ENCODE measurements around the gene CAMSAP1.

The CAMSAP1 gene

DNA sequence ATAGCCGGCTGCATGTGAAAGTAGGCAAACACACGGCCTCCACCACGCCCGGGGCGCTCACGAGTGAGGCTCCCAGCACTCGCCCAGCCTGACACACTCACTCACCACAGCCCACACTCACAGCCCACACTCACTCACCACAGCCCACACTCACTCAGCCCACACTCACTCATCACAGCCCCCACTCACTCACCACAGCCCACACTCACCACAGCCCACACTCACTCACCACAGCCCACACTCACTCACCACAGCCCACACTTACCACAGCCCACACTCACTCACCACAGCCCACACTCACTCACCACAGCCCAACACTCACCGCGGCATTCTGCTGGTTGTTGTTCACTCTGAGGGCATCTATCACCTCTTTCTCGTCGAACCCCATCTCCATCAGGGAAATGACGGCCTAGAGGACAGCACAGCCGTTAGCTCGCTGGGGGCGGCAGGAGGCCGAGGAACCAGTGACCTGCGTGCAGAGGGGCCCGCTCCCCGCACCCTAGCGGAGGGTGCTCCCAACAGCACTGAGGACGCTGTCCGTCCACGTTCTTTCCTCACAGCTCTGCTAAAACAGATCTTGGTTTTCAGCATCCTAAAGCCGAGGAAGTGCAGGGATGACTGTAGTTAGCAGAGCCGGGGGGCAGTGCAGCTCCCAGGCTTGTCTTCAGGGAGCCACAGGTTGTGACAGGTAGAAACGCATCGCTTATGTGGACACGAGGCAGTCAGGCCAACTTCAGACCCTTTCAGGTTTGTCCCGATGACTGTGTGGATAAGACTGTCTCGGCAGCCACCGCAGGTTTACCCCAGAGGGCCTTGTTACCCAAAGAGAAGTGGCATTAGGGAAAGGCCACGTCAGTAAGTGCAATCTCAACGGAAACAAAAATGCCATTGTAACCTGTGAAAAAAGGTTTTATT lies 32.3 kb upstream of the CAMSAP1 start:
- Histone ChIP-seq H3K4me2 (ENCODE audit: low read length, poor library complexity, severe bottlenecking) (no peak overlapping the region), H3K79me1 (replicated peaks; ENCODE audit: low read length, poor library complexity, severe bottlenecking) (peaks cover 19% of the 10 kb centered on the region), H3K27ac (ENCODE audit: low read length, poor library complexity, severe bottlenecking) (no peak overlapping the region), H3K4me1 (ENCODE audit: control insufficient read depth, insufficient read depth, low read depth, low read length) (no peaks in the 10 kb centered on the region), H2BK12ac (ENCODE audit: low read length in 2 of 2) (no peak overlapping the region), H2BK5ac (ENCODE audit: low read depth, low read length, poor library complexity, severe bottlenecking) (no peak overlapping the region), H3K9ac (ENCODE audit: low read length) (no peak overlapping the region), H3K9me3 (ENCODE audit: control insufficient read depth, low read length) (no peaks in the 10 kb centered on the region), H4K91ac (ENCODE audit: low read length) (no peak overlapping the region), H2AK5ac (ENCODE audit: low read length, severe bottlenecking) (no peak overlapping the region), H3K23ac (ENCODE audit: low read length in 2 of 2) (no peak overlapping the region), H2BK15ac (ENCODE audit: low read depth, poor library complexity, severe bottlenecking) (no peak overlapping the region), H4K8ac (ENCODE audit: low read length) (no peak overlapping the region), H3K27me3 (ENCODE audit: control insufficient read depth in 1 of 2, insufficient read depth in 1 of 2, low read length in 2 of 2) (no peaks in the 10 kb centered on the region), H3K18ac (ENCODE audit: low read depth in 1 of 2, low read length in 2 of 2) (no peak overlapping the region), H2AFZ (ENCODE audit: low read depth, low read length) (no peak overlapping the region), H3K14ac (ENCODE audit: low read length in 2 of 2) (no peak overlapping the region), H3K36me3 (ENCODE audit: control insufficient read depth in 1 of 2, insufficient read depth in 2 of 2, low read depth in 1 of 2, low read length in 2 of 2) (peaks cover 55 to 60% of the 10 kb centered on the region in 2 experiments), H3K4ac (ENCODE audit: low read depth in 1 of 2, low read length in 2 of 2) (no peak overlapping the region), H3K4me3 (ENCODE audit: insufficient read depth in 1 of 2, low read depth in 1 of 2, low read length in 2 of 2) (no peak overlapping the region), H2BK120ac (ENCODE audit: low read depth, low read length) (no peak overlapping the region)
- WGBS: 97% methylated on average over 33 of the region's 33 CpGs
- no peak for DNase-seq

- H3K9me3 ChIP-seq (ENCODE audit: control insufficient read depth, low read length): no peaks in the 10 kb centered on the region
- peaks cover 21% of the 10 kb centered on the region for H3K79me1 ChIP-seq (replicated peaks; ENCODE audit: low read length, poor library complexity, severe bottlenecking)
- no peak overlapping the region for H3K4ac ChIP-seq (ENCODE audit: low read depth in 1 of 2, low read length in 2 of 2)
- no peak for DNase-seq
- H3K4me2 ChIP-seq (ENCODE audit: low read length, poor library complexity, severe bottlenecking): no peak overlapping the region
- H3K9ac ChIP-seq (ENCODE audit: low read length): no peak overlapping the region
- H2BK12ac ChIP-seq (ENCODE audit: low read length in 2 of 2): no peak overlapping the region
- H2AFZ ChIP-seq (ENCODE audit: low read depth, low read length): no peak overlapping the region
- no peak overlapping the region for H3K27ac ChIP-seq (ENCODE audit: low read length, poor library complexity, severe bottlenecking)
- no peak overlapping the region for H3K18ac ChIP-seq (ENCODE audit: low read depth in 1 of 2, low read length in 2 of 2)
- H2BK15ac ChIP-seq (ENCODE audit: low read depth, poor library complexity, severe bottlenecking): no peak overlapping the region
- no peak overlapping the region for H2BK5ac ChIP-seq (ENCODE audit: low read depth, low read length, poor library complexity, severe bottlenecking)
- no peak overlapping the region for H2BK120ac ChIP-seq (ENCODE audit: low read depth, low read length)
- H3K14ac ChIP-seq (ENCODE audit: low read length in 2 of 2): no peak overlapping the region
- H3K36me3 ChIP-seq (ENCODE audit: control insufficient read depth in 1 of 2, insufficient read depth in 2 of 2, low read depth in 1 of 2, low read length in 2 of 2): peaks cover 51 to 59% of the 10 kb centered on the region in 2 experiments
- 95% methylated on average over 43 of the region's 44 CpGs for WGBS
- H2AK5ac ChIP-seq (ENCODE audit: low read length, severe bottlenecking): no peak overlapping the region
- no peak overlapping the region for H3K23ac ChIP-seq (ENCODE audit: low read length in 2 of 2)
- no peak overlapping the region for H4K91ac ChIP-seq (ENCODE audit: low read length)
- no peaks in the 10 kb centered on the region for H3K4me1 ChIP-seq (ENCODE audit: control insufficient read depth, insufficient read depth, low read depth, low read length)
- no peaks in the 10 kb centered on the region for H3K27me3 ChIP-seq (ENCODE audit: control insufficient read depth in 1 of 2, insufficient read depth in 1 of 2, low read length in 2 of 2)
- H3K4me3 ChIP-seq (ENCODE audit: insufficient read depth in 1 of 2, low read depth in 1 of 2, low read length in 2 of 2): peak overlapping the region in 1 of 2 experiments; percentile 14
- H4K8ac ChIP-seq (ENCODE audit: low read length): no peak overlapping the region
These were observed 30.5 kb upstream of the CAMSAP1 start for GRCh38 chr9:135937521-135938489.

DNA sequence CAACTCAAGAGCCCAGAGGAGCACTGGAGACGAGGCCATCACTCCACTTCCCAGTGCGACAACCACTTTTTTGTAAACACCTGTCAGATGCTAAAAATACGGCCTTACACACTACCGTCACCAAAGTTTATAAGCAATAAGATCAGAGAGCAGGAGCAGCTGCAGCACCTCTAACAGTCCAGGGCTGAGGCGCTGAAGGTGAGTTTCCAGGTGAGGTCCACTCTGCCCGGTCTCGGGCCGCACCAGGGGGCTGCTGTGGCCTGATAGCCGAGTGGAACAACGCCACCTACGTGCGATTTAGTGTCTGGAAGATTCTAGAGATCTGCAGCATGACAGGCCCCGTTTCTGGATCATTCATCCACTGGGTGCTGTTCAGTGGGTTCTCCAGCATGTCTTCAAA lies 25.8 kb upstream of the CAMSAP1 start:
- Histone ChIP-seq H3K27me3 (ENCODE audit: control insufficient read depth in 1 of 2, insufficient read depth in 1 of 2, low read length in 2 of 2) (no peaks in the 10 kb centered on the region), H3K23ac (ENCODE audit: low read length in 2 of 2) (no peak overlapping the region), H2BK15ac (ENCODE audit: low read depth, poor library complexity, severe bottlenecking) (no peak overlapping the region), H4K8ac (ENCODE audit: low read length) (no peak overlapping the region), H4K91ac (ENCODE audit: low read length) (no peak overlapping the region), H2AFZ (ENCODE audit: low read depth, low read length) (no peak overlapping the region), H2BK5ac (ENCODE audit: low read depth, low read length, poor library complexity, severe bottlenecking) (no peak overlapping the region), H3K14ac (ENCODE audit: low read length in 2 of 2) (no peak overlapping the region), H3K9ac (ENCODE audit: low read length) (no peak overlapping the region), H3K4ac (ENCODE audit: low read depth in 1 of 2, low read length in 2 of 2) (no peak overlapping the region), H3K36me3 (ENCODE audit: control insufficient read depth in 1 of 2, insufficient read depth in 2 of 2, low read depth in 1 of 2, low read length in 2 of 2) (peaks cover 51 to 73% of the 10 kb centered on the region in 2 experiments), H2BK120ac (ENCODE audit: low read depth, low read length) (no peak overlapping the region), H2BK12ac (ENCODE audit: low read length in 2 of 2) (no peak overlapping the region), H3K18ac (ENCODE audit: low read depth in 1 of 2, low read length in 2 of 2) (no peak overlapping the region), H3K27ac (ENCODE audit: low read length, poor library complexity, severe bottlenecking) (no peak overlapping the region), H3K4me2 (ENCODE audit: low read length, poor library complexity, severe bottlenecking) (no peak overlapping the region), H3K9me3 (ENCODE audit: control insufficient read depth, low read length) (no peaks in the 10 kb centered on the region), H2AK5ac (ENCODE audit: low read length, severe bottlenecking) (no peak overlapping the region), H3K4me1 (ENCODE audit: control insufficient read depth, insufficient read depth, low read depth, low read length) (no peaks in the 10 kb centered on the region), H3K4me3 (ENCODE audit: insufficient read depth in 1 of 2, low read depth in 1 of 2, low read length in 2 of 2) (no peak overlapping the region), H3K79me1 (replicated peaks; ENCODE audit: low read length, poor library complexity, severe bottlenecking) (peaks cover 24% of the 10 kb centered on the region)
- no peak for DNase-seq
- 89% methylated on average over 13 of the region's 13 CpGs for WGBS

DNA sequence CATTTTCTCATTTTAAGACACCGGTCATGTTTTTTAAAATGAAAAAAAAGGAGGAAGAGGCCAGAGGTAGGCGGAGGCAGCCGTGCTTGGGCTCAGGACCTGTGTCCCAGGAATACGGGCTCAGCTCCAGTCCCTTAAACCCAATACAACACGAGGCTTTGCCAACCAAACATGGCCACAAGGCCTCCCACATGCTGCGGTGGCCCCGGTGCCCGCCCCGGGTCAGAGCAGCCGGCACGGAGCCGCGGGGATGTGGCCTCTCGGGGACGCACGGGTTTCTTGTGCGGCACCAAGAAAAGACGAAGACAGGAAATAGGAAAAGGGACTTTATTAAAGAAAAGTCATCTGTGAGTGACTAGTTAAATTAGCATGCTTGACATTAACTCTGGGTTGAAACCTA lies 25.3 kb upstream of the CAMSAP1 start:
- Histone ChIP-seq H2BK15ac (ENCODE audit: low read depth, poor library complexity, severe bottlenecking) (no peak overlapping the region), H3K9ac (ENCODE audit: low read length) (no peak overlapping the region), H4K8ac (ENCODE audit: low read length) (no peak overlapping the region), H3K4ac (ENCODE audit: low read depth in 1 of 2, low read length in 2 of 2) (no peak overlapping the region), H2AK5ac (ENCODE audit: low read length, severe bottlenecking) (no peak overlapping the region), H3K27me3 (ENCODE audit: control insufficient read depth in 1 of 2, insufficient read depth in 1 of 2, low read length in 2 of 2) (no peaks in the 10 kb centered on the region), H2AFZ (ENCODE audit: low read depth, low read length) (no peak overlapping the region), H3K14ac (ENCODE audit: low read length in 2 of 2) (no peak overlapping the region), H3K4me3 (ENCODE audit: insufficient read depth in 1 of 2, low read depth in 1 of 2, low read length in 2 of 2) (no peak overlapping the region), H4K91ac (ENCODE audit: low read length) (no peak overlapping the region), H2BK12ac (ENCODE audit: low read length in 2 of 2) (no peak overlapping the region), H3K9me3 (ENCODE audit: control insufficient read depth, low read length) (no peaks in the 10 kb centered on the region), H3K4me2 (ENCODE audit: low read length, poor library complexity, severe bottlenecking) (no peak overlapping the region), H3K79me1 (replicated peaks; ENCODE audit: low read length, poor library complexity, severe bottlenecking) (peaks cover 26% of the 10 kb centered on the region), H3K36me3 (ENCODE audit: control insufficient read depth in 1 of 2, insufficient read depth in 2 of 2, low read depth in 1 of 2, low read length in 2 of 2) (peaks cover 46 to 73% of the 10 kb centered on the region in 2 experiments), H3K4me1 (ENCODE audit: control insufficient read depth, insufficient read depth, low read depth, low read length) (peaks cover 2% of the 10 kb centered on the region), H3K27ac (ENCODE audit: low read length, poor library complexity, severe bottlenecking) (no peak overlapping the region), H2BK5ac (ENCODE audit: low read depth, low read length, poor library complexity, severe bottlenecking) (no peak overlapping the region), H3K23ac (ENCODE audit: low read length in 2 of 2) (no peak overlapping the region), H3K18ac (ENCODE audit: low read depth in 1 of 2, low read length in 2 of 2) (no peak overlapping the region), H2BK120ac (ENCODE audit: low read depth, low read length) (no peak overlapping the region)
- no peak for DNase-seq
- WGBS: 99% methylated on average over 18 of the region's 18 CpGs
